Peyer's patch (tissue), 4 donors: ENCODE results near the gene CNRIP1. TPM values are rescaled to one million over a fixed set of nuclear protein-coding genes. Genes with fewer than 3 reads are reported as not detected.

Experiments
- DNase-seq, 3 donors: peaks; one replicate each; pipeline ENCODE4 v3.0.0-alpha.2; 2017 to 2019
- H3K27ac ChIP-seq, 4 donors: fragments of 200-600 bp; sonication (generic); one replicate each; pipeline ENCODE4 v1.5.1; 2016 to 2019
- H3K27me3 ChIP-seq, 2 donors: fragments of 200-600 bp; sonication (generic); one replicate each; pipeline ENCODE4 v1.5.1; 2019
- H3K36me3 ChIP-seq, 3 donors: fragments of 200-600 bp; sonication (generic); one replicate each; pipeline ENCODE4 v1.5.1; 2016 to 2019
- H3K4me1 ChIP-seq, 4 donors: fragments of 200-600 bp; sonication (generic); one replicate each; pipeline ENCODE4 v1.5.1; 2016 to 2019
- H3K4me3 ChIP-seq, 4 donors: fragments of 200-600 bp; sonication (generic); 1 replicate in 3 of 4; 2 replicates in 1 of 4; pipeline ENCODE4 v1.5.1; 2016 to 2019; ENCODE audit warnings: mild to moderate bottlenecking in 1 of 4
- H3K9me3 ChIP-seq, 4 donors: fragments of 200-600 bp; sonication (generic); one replicate each; pipeline ENCODE4 v1.5.1; 2016 to 2019; ENCODE audit warnings: mild to moderate bottlenecking in 1 of 4
- POLR2A ChIP-seq, 2 donors: fragments of 450-650 bp; IDR thresholded peaks; one replicate each; pipeline ENCODE4 v1.5.1; 2017; ENCODE audit warnings: antibody characterized with exemption in 2 of 2, mild to moderate bottlenecking in 2 of 2, moderate library complexity in 2 of 2
- total RNA-seq, 4 donors: library from RNA; depleted of rRNA; stranded (reverse); fragments of >200 nt; gene quantifications; one replicate each; pipeline ENCODE4 v1.1.0, GENCODE V29; 2016
- TF ChIP-seq, protein P1 (sequence below), 6 experiments: fragments of 450-650 bp in 4 of 6; fragments of 200-600 bp in 2 of 6; sonication (generic) in 1 of 6; IDR thresholded peaks; one replicate each; pipeline ENCODE4 v1.5.1; 2017 to 2019; ENCODE audit warnings: antibody characterized with exemption in 6 of 6, mild to moderate bottlenecking in 3 of 6, moderate library complexity in 1 of 6

CNRIP1 gene
- total RNA-seq, 4 donors from 2014 or later, result 2.1 to 21.5 (median 4.8) TPM

DNA sequence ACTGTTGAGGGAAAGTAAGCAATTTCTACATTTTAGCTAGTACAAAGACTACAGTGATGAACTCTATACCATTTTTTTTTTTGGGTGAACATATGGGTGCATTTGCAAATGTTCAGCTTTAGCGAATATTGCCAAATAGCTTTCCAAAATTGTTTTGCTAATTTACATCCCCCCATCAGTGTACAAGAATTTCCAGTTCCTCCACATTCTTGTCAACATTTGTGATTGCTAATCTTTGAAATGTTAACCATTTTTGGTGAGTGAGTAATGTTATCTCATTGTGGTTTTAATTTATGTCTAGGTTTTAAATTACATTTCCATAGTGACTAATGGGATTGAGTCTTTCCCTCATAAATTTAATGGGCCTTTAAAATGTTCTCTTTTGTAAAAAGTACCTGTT lies 16.4 kb upstream of the CNRIP1 start:
- no peak overlapping the region for H3K27ac ChIP-seq
- TF ChIP-seq, protein P1, sequence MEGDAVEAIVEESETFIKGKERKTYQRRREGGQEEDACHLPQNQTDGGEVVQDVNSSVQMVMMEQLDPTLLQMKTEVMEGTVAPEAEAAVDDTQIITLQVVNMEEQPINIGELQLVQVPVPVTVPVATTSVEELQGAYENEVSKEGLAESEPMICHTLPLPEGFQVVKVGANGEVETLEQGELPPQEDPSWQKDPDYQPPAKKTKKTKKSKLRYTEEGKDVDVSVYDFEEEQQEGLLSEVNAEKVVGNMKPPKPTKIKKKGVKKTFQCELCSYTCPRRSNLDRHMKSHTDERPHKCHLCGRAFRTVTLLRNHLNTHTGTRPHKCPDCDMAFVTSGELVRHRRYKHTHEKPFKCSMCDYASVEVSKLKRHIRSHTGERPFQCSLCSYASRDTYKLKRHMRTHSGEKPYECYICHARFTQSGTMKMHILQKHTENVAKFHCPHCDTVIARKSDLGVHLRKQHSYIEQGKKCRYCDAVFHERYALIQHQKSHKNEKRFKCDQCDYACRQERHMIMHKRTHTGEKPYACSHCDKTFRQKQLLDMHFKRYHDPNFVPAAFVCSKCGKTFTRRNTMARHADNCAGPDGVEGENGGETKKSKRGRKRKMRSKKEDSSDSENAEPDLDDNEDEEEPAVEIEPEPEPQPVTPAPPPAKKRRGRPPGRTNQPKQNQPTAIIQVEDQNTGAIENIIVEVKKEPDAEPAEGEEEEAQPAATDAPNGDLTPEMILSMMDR (IDR thresholded peaks at IDR 0.05), result no peak
- no peak for TF ChIP-seq POLR2A (IDR thresholded peaks at IDR 0.05)
- no peaks in the 10 kb centered on the region for H3K9me3 ChIP-seq
- no peaks in the 10 kb centered on the region for H3K27me3 ChIP-seq
- no peak overlapping the region for H3K4me3 ChIP-seq
- no peak for DNase-seq
- no peaks in the 10 kb centered on the region for H3K4me1 ChIP-seq
- H3K36me3 ChIP-seq, result no peaks in the 10 kb centered on the region

DNA sequence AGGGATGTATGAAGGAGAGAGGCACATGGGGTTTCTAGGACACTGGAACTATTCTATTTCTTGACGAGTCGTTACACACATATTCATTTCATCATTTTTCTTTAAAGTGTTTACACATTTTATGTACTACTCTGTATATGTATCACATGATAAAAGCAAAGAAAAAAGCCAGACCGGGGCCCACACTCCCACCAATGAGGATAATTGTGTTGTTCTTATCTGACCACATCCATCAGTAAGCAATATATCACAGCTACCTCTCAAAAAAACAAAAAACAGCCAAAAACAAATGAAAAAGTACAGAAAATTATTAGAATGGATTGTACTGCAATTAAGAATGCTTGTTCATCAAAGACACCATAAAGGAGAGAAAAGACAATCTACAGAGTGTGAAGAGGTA lies 14.2 kb upstream of the CNRIP1 start:
- DNase-seq, result no peak
- H3K9me3 ChIP-seq, result no peaks in the 10 kb centered on the region
- TF ChIP-seq, protein P1 (IDR thresholded peaks at IDR 0.05), result no peak
- TF ChIP-seq POLR2A (IDR thresholded peaks at IDR 0.05), result no peak
- H3K4me3 ChIP-seq, result no peak overlapping the region
- H3K4me1 ChIP-seq, result no peaks in the 10 kb centered on the region
- no peaks in the 10 kb centered on the region for H3K27me3 ChIP-seq
- no peaks in the 10 kb centered on the region for H3K36me3 ChIP-seq
- H3K27ac ChIP-seq, result no peak overlapping the region

DNA sequence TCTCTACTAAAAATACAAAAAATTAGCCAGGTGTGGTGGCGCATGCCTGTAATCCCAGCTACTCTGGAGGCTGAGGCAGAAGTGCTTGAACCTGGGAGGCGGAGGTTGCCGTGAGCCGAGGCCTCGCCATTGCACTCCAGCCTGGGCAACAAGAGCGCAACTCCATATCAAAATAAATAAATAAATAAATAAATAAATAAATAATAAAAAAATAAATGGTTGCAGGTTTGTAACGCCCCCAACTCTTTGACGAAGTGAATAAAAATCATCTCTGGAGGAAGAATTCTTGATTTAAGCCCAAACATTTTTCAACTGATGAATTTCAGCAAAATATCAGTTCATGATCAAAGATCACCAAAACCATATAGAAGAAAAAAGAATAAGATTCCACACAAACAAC lies 13.3 kb upstream of the CNRIP1 start:
- Histone ChIP-seq H3K27ac (no peak overlapping the region), H3K4me1 (no peaks in the 10 kb centered on the region), H3K4me3 (no peak overlapping the region), H3K9me3 (no peaks in the 10 kb centered on the region), H3K36me3 (no peaks in the 10 kb centered on the region), H3K27me3 (no peaks in the 10 kb centered on the region)
- DNase-seq, result no peak
- TF ChIP-seq POLR2A (IDR thresholded peaks at IDR 0.05), result no peak
- TF ChIP-seq, protein P1 (IDR thresholded peaks at IDR 0.05), result no peak

DNA sequence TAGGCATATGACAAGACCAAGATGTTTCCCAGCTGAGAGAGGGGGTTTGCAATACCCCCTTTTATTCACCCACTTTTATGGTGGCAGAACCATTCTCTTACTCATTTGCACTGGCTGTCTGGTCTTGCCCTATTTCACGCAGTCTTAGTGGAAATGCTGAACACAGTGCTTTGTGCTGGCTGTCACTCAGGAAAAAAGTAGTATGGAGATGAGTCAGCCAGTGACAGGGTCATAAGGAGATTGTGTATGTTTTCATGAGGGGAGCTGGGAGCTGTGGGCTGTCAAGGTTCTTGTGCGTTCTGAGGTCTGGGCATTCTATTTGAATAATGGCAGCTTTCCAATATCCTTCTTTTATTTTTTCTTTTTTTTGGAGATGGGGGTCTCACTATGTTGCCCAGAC lies 10.9 kb upstream of the CNRIP1 start:
- DNase-seq, result no peak

DNA sequence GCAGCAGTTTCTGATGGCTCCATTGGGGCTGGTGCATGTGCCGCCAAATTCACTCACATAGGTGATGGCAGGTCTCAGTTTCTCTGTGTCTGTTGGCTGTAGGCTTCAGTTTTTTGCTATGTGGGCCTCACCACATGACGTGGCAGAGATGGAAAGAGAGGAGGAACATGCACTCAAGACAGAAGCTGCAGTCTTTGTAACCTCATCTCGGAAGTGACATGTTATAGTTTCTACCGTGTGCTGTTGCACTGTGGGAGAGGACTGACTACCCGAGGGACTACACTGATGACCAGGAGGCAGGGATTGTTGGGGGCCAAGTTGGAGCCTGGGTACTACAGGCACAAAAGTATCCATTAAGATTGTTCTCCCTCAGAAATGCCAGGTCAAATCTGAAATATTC lies 9.2 kb upstream of the CNRIP1 start:
- TF ChIP-seq, protein P1 (IDR thresholded peaks at IDR 0.05), result no peak
- TF ChIP-seq POLR2A (IDR thresholded peaks at IDR 0.05), result no peak
- DNase-seq, result no peak
- H3K36me3 ChIP-seq, result no peaks in the 10 kb centered on the region

More for the DNA sequence above, 10.9 kb upstream of the CNRIP1 start:
- H3K36me3 ChIP-seq, result no peaks in the 10 kb centered on the region
- H3K4me3 ChIP-seq, result no peak overlapping the region
- no peaks in the 10 kb centered on the region for H3K9me3 ChIP-seq
- no peaks in the 10 kb centered on the region for H3K27me3 ChIP-seq
- no peak for TF ChIP-seq POLR2A (IDR thresholded peaks at IDR 0.05)
- TF ChIP-seq, protein P1 (IDR thresholded peaks at IDR 0.05), result no peak
- H3K4me1 ChIP-seq, result no peaks in the 10 kb centered on the region
- no peak overlapping the region for H3K27ac ChIP-seq

DNA sequence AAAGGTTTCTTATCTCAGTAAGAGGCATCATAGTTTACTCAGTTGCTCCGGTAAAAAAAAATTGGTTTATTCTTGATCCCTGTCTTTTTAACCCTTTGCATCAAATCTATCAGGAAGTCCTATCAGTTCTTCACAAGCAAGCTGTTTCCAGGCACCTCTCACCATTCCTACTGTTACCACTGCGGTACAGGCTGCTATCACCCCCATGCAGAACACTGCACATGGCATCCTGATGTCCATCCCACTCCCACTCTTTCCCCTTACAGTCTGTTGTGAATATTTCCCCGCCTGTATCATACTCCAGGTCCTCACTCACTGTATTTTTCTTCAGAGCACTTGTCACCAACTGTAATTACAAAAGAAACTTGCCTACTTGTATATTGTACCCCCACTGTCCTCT lies 5.3 kb upstream of the CNRIP1 start:
- no peak for DNase-seq
- Histone ChIP-seq H3K36me3 (no peaks in the 10 kb centered on the region), H3K4me3 (no peak overlapping the region), H3K9me3 (no peaks in the 10 kb centered on the region), H3K27me3 (no peaks in the 10 kb centered on the region), H3K4me1 (peaks cover 0 to 7% (median 2%) of the 10 kb centered on the region in 4 donors), H3K27ac (no peak overlapping the region)
- TF ChIP-seq, protein P1 (IDR thresholded peaks at IDR 0.05), result no peak
- TF ChIP-seq POLR2A (IDR thresholded peaks at IDR 0.05), result no peak

More for the DNA sequence above, 9.2 kb upstream of the CNRIP1 start:
- Histone ChIP-seq H3K27me3 (no peaks in the 10 kb centered on the region), H3K9me3 (no peaks in the 10 kb centered on the region), H3K4me3 (no peak overlapping the region), H3K4me1 (no peaks in the 10 kb centered on the region), H3K27ac (no peak overlapping the region)
